ENCODE measurements around the gene EMX2.

Gene EMX2

GRCh38 chr10:117545141-117546019 lies 2.8 kb downstream of the EMX2 start:
- peak; percentile 2 for DNase-seq

GRCh38 chr10:117546020-117546580 lies 3.6 kb downstream of the EMX2 start:
- DNase-seq, result no peak

- no peak for DNase-seq
These were observed 4.1 kb downstream of the EMX2 start for GRCh38 chr10:117546581-117547015.

- DNase-seq, result no peak
These were observed 4.6 kb downstream of the EMX2 start for GRCh38 chr10:117547016-117547715.

- peak; percentile 8 for DNase-seq
These were observed 5.4 kb downstream of the EMX2 start for GRCh38 chr10:117547716-117548668.

- no peak for DNase-seq
These were observed 6.6 kb downstream of the EMX2 start for GRCh38 chr10:117549100-117549585.

GRCh38 chr10:117550076-117550475 lies 7.5 kb downstream of the EMX2 start:
- no peak for DNase-seq

GRCh38 chr10:117550599-117551329 lies 8.2 kb downstream of the EMX2 start:
- no peak for DNase-seq

GRCh38 chr10:117551330-117552155 lies 9.0 kb downstream of the EMX2 start:
- peak; percentile 35 for DNase-seq

GRCh38 chr10:117552156-117552631 lies 9.6 kb downstream of the EMX2 start:
- peak; percentile 10 for DNase-seq

- no peak for DNase-seq
These were observed 10.2 kb downstream of the EMX2 start for GRCh38 chr10:117552701-117553141.

GRCh38 chr10:117553142-117553814 lies 10.7 kb downstream of the EMX2 start:
- DNase-seq, result peak; percentile 12

- DNase-seq, result no peak
These were observed 11.2 kb downstream of the EMX2 start for GRCh38 chr10:117553815-117554172.

GRCh38 chr10:117554241-117554814 lies 11.8 kb downstream of the EMX2 start:
- no peak for DNase-seq

- no peak for DNase-seq
These were observed 12.5 kb downstream of the EMX2 start for GRCh38 chr10:117555017-117555416.

- no peak for DNase-seq
These were observed 13.3 kb downstream of the EMX2 start for GRCh38 chr10:117555863-117556262.

- no peak for DNase-seq
These were observed 13.8 kb downstream of the EMX2 start for GRCh38 chr10:117556356-117556755.

- no peak for DNase-seq
These were observed 17.2 kb downstream of the EMX2 start for GRCh38 chr10:117559712-117560111.

- no peak for DNase-seq
These were observed 18.4 kb downstream of the EMX2 start for GRCh38 chr10:117560942-117561341.

- DNase-seq, result no peak
These were observed 19.7 kb downstream of the EMX2 start for GRCh38 chr10:117562220-117562619.
